HG03432 (cell line): Measurements from ENCODE around the gene TCN1.
"Not testable (repeated sequence)": the region's sequence is repeated elsewhere in the genome, so short reads cannot be mapped to it uniquely, and the experiment has no call there.

Source experiments
- ATAC-seq: cut with Tn5 transposase; IDR thresholded peaks from one replicate; pipeline ENCODE4 v1.9.1; 2021; ENCODE audit warnings: mild to moderate bottlenecking, moderate library complexity; ENCODE audit not compliant: unreplicated experiment

Gene TCN1, protein sequence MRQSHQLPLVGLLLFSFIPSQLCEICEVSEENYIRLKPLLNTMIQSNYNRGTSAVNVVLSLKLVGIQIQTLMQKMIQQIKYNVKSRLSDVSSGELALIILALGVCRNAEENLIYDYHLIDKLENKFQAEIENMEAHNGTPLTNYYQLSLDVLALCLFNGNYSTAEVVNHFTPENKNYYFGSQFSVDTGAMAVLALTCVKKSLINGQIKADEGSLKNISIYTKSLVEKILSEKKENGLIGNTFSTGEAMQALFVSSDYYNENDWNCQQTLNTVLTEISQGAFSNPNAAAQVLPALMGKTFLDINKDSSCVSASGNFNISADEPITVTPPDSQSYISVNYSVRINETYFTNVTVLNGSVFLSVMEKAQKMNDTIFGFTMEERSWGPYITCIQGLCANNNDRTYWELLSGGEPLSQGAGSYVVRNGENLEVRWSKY

DNA sequence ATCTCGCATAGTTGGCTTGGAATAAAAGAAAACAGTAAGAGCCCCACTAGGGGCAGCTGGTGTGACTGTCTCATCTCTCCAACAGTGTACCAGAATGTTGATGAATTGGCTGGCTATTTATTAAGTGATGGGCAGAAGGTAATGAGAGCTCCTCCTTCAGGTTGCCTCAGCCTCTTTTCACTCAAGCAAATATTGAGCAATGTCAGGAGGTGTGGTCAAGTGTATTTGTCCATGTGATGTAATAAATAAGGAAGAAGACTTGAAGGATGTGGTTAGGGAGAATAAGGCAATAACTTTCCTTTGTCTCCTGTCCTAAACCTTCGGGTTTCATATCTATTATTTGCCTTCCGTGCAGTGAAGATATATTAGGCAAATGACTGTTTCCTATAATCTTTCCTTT, at the start of gene TCN1:
Gene TCN1, minus strand, starts transcription at position 91 of the 400 bp plus-strand sequence. Its CDS starts 17 bp downstream, at position 74.
- ATAC-seq = no peak

DNA sequence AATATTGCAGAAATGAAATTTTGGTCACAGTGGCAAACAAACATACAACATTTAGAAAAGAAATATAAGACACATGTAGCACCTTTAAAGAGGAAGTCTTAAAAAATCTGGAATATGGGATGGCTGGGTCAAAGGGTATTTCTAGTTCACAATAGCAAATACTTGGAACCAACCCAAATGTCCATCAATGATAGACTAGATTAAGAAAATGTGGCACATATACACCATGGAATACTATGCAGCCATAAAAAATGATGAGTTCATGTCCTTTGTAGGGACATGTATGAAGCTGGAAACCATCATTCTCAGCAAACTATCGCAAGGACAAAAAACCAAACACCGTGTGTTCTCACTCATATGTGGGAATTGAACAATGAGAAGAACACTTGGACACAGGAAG, 37.3 kb upstream of the TCN1 start:
- ATAC-seq = not testable (repeated sequence)

- ATAC-seq = no peak
Observed at GRCh38 chr11:59901306-59901705, 35.0 kb upstream of the TCN1 start.

GRCh38 chr11:59900366-59901126, 34.3 kb upstream of the TCN1 start:
- no peak for ATAC-seq

DNA sequence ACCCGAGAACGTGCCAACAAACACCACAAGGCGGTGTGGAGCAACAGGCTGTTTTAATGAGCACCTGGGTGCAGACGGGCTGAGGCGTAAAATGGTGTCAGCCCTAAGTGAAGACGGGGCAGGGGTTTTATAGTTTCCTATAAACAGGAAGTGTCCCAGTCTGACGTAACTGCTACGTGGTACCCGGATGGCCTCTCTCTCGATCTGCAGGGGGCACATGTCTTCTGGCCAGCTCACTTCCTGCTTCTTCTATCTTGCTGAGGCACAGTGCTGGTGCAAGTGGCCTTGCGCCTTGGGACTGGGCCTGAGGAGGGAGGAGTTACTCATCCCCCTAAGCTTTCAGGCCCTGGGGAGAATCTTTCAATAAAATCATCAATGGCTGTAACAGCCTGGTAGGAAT, 33.2 kb upstream of the TCN1 start:
- ATAC-seq = no peak

GRCh38 chr11:59898650-59899049, 32.4 kb upstream of the TCN1 start:
- no peak for ATAC-seq

DNA sequence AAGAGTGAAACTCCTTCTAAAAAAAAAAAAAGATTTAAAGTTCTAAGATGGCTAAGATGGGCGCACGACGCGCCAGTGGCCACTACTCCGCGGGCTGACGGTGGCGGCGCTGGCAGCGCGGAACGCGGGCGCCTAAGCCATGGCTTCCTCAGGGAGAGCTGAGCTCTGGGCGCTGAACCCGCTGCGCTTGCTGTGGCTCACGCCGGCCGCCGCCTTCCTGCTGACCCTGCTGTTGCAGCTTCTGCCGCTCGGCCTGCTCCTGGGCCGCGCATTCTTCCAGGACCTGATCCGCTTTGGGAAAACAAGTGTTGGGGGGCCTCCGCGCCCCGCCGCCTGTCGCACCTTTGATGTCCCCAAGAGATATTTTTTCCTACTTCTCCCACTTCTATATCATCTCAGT, 31.8 kb upstream of the TCN1 start:
- no peak for ATAC-seq

GRCh38 chr11:59894616-59895015, 28.3 kb upstream of the TCN1 start:
- no peak for ATAC-seq

- ATAC-seq = no peak
Observed at GRCh38 chr11:59891781-59892181, 25.5 kb upstream of the TCN1 start.

GRCh38 chr11:59887156-59887555, 20.9 kb upstream of the TCN1 start:
- ATAC-seq = not testable (repeated sequence)

- ATAC-seq = no peak
Observed at GRCh38 chr11:59883597-59883996, 17.3 kb upstream of the TCN1 start.

GRCh38 chr11:59879567-59879966, 13.3 kb upstream of the TCN1 start:
- no peak for ATAC-seq

- ATAC-seq = no peak
Observed at GRCh38 chr11:59878575-59878974, 12.3 kb upstream of the TCN1 start, which contains the start of gene OOSP3. Gene OOSP3, plus strand, starts transcription at chr11:59878782. Its CDS starts 27 bp downstream, at chr11:59878809.

DNA sequence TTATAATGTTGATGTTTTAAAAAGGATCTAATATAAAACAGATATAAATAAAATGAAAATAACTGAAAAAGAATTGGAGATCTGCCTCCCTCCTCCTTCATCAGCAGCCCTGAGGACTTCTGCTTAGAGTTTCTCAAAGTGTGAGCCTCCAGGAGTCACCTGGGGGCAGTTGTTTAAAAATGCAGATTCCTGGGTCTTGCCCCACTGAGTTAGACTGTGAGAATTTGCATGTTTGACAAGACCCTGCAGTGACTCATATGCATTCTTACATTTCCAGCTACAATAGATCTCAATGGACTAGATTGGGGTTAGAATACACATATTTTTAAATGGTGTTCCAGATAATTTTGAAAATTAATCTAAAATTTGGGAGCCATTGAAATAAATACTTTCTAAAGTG, 11.5 kb upstream of the TCN1 start:
- no peak for ATAC-seq

- ATAC-seq = no peak
Observed at GRCh38 chr11:59877325-59877724, 11.0 kb upstream of the TCN1 start.

DNA sequence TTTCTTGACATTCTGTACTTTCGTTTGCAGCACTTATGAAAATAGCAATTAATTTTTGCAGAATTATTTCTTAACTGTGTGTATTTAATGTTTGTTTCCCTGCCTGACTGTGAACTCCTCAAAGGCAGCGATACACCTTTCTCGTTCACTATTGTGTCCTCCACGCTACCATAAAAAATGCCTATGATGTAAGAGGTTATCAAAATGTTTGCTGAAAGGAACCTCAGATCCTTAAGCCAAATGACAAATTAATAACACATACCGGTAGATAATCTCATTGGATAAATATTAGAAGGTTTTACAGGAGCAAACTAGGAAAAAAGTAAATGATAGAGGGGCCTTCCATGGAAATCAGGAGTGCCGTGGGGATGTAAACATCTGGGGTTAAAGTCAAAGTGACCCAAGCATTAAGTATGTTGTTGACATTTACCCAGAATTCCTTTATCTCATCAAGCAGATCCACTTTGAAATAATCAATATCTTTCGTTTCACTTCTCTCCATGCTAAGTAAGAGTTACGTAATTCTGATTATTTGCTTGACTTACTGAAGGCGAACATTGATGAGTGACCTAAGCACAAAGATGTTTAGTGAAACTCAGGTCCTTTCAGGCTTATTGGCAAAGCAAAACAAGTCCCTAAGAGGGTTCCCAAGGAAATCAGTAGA, 9.7 kb upstream of the TCN1 start:
- no peak for ATAC-seq

GRCh38 chr11:59872076-59872475, 5.8 kb upstream of the TCN1 start:
- no peak for ATAC-seq

DNA sequence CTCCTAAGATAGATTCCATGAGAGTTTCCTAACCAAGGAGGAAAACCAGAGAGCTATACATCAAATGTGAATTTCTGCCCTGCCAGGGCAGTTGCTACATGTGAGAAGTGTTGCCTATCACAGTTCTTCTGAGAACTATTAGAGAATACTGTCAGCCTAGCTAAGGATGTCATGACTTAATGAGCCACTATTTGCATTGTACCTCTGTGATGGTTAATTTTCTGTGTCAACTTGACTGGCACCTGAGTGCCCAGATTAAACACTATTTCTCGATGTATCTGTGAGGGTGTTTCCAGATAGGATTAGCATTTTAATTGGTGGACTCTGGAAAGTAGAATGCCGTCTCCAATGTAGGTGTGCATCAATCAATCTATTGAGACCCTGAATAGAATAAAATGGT, 1.7 kb upstream of the TCN1 start:
- no peak for ATAC-seq

GRCh38 chr11:59866836-59867235, 549 bp upstream of the TCN1 start:
- no peak for ATAC-seq

GRCh38 chr11:59865031-59865430, 1.3 kb downstream of the TCN1 start:
- no peak for ATAC-seq

DNA sequence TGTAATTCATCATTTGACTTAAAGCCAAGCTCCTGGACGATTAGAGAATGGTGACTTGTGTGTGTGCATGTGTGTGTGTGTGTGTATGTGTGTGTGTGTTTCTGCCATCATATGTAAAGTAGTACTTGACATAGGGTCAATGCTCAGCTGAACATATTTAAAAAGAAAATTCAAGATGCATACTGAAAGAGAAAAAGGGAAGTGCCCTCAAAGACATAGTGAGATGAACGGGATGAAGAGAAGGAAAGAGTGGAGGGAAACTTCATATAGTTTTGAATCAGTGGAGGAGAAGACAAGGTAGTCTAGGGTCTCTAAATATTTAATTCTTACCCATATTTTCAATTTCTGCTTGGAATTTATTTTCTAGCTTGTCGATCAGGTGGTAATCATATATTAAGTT, 4.0 kb downstream of the TCN1 start:
- ATAC-seq = no peak

- no peak for ATAC-seq
Observed at GRCh38 chr11:59859673-59860072, 6.6 kb downstream of the TCN1 start.
